SHP77 (cell line): Measurements from ENCODE around the gene GON7.
"Not testable (repeated sequence)": the region's sequence is repeated elsewhere in the genome, so short reads cannot be mapped to it uniquely, and the experiment has no call there.

Experiments used
- DNase-seq, 2 experiments: peaks; one replicate each; lab custom pipeline; 2025; lab: John Stamatoyannopoulos, UW

The GON7 gene

DNA sequence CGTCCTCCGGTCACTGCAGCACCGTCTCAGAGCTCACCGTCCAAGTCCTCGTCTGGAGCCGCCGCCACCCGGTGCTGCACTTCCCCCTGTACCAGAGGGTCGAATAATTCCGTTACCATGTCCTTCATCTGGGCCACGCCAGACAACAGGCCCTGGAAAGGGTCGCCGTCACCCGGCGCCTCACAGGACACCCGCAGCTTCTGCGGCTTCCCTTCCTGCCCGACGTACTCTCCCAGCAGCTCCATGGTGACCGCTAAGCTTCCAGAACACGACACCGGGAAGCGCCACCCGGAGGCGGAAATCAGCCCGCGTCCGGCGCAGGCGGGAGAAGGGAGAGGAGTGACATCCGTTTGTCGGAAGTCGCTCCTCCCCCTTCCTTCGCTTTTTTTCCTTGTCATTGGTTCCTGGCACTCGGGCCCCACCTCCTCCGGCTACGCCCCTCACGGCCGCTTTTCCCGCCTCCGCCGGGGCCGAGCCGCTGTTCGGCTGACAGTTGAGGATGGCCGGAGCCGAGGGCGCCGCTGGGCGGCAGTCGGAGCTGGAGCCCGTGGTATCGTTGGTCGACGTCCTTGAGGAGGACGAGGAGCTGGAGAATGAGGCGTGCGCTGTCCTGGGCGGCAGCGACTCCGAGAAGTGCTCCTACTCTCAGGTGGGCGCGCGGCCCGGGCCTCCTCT lies at the start of gene GON7, which contains the start of gene UBR7:
Gene GON7 (minus strand): TSS at position 273 of the 675 bp plus-strand sequence. CDS start 28 bp downstream, at position 245.
Gene UBR7 (plus strand): TSS at position 464 of the 675 bp plus-strand sequence. CDS start 36 bp downstream, at position 500.
- DNase-seq: peak; percentile 95 to 97

- no peak for DNase-seq
Observed at GRCh38 chr14:93249128-93249831, 42.4 kb upstream of the GON7 start.

DNA sequence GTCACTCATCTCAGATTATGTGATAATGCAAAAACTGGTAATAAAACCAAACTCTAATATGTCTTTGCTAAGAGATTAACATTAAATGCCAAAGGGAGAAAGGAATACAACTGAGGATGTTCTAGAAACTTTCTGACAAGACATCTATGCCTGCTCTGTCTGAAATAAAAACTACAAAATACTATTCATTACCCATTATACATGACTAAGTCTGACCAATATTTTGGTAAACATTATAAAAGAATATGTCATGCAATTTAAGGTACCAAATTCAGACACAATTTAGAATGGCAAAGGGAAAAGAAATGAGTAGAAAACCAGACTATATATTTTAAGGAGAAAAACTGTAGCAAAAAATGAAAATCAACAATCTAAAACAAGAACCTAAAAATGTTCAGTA lies 39.7 kb upstream of the GON7 start:
- DNase-seq: no peak

DNA sequence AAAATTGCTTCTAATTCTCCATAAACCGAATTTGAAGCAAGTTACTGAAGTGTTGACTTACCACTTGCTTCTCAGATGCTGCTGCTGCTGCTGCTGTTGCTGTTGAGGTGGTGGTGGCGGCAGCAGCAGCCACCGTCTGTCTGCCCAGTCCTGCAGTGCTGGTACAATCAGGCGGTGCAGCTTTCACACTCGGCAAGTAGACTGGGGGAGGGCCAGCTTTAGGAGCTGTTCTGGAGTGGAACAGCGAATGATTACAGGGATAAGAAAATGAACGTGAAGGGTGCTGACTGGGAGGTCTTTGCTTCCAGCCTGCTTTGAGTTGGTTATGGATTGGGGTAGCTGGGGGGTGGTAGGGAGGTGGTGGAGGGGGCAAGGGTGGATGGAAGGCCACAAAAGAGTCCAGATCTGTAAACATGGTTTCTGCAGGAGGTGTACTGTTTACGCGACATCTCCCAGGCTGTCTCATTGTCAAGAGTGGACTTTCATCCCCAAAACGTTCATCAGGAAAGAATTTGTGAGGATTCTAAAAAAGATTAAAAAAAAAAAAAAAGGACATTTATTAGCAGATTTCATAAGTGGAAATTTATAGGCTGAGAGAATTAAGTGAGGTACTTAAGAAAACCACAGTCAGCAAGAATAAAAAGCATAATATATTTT lies 39.0 kb upstream of the GON7 start:
- DNase-seq: no peak

GRCh38 chr14:93240678-93241000 lies 33.8 kb upstream of the GON7 start:
- no peak for DNase-seq

- no peak for DNase-seq
Observed at GRCh38 chr14:93239869-93240677, 33.2 kb upstream of the GON7 start.

DNA sequence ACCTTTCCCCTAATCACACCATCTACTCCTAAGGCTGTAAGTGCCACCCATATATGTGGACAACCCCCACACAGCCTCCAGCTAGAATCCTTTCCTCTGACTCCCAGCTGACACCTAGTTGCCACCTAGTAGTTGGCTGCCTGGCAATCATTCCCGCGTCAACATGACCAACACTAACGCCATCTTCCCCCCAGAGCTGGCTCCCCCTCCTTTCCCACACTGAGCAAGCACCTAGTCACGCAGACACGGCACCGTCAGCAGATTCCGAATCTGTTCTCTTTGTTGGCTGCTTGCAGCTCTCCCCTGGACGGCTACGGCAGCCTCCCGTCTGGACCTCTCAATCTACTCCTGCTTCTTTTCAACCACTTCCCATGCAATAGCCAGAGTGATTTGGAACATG lies 27.9 kb upstream of the GON7 start:
- no peak for DNase-seq

- DNase-seq: not testable (repeated sequence)
Observed at GRCh38 chr14:93233078-93233477, 26.2 kb upstream of the GON7 start.

DNA sequence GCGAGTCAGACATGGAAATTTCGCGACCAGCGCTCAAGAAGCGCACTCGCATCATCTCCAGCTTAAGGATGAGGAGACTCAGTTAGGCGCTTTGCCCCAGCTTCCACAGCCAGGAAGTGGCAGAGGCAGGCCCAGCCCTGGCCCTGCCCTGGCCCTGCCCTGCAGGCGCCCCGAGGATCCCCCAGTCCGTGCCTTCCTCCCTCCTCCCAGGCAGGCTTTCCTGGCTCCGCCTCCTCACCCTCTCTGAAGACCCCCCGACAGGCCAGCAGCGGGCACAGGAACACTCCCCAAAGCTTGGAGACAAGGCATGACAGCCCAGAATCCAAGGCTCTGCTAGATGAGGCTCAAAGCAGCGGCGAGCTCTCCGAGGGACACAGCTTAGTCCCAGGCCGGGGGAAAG lies 25.3 kb upstream of the GON7 start:
- no peak for DNase-seq

DNA sequence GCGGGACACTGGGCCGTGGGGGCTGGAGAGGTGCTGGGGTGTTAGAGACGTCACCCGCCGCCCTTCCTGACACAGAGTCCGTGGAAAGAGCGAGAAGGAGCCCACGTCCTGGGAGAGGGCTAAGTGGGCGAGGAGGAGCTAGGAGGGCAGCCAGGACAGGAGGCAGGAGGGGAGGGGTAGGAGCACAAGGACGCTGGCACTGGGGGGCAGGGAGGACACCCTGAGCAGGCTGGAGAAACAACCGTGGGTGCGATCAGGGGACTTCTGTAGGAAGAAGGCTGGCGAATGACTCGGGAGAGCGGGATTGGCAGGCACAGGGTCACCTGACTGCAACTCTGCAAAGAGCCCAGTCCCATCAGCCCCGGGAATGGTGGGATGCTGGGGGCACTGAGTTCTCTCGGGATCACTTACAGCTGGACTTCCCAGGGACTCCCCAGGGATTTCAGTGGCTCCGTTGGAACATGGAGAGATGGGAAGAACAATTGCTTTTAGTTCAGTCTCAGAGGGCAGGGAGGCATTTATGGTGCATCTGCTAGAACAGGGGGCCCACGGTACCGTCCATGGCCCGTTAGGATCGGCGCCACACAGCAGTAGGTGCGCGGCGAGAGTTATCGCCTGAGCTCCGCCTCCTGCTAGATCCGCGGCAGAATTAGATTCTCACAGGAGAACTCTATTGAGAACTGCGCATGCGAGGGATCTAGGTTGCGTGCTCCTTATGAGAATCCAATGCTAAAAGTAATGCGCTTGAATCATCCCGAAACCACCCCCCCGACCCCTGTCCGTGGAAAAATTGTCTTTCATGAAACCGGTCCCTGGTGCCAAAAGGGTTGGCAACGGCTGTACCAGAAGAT lies 24.5 kb upstream of the GON7 start:
- DNase-seq: peak; percentile 2 to 43

- no peak for DNase-seq
Observed at GRCh38 chr14:93230539-93230938, 23.7 kb upstream of the GON7 start.

GRCh38 chr14:93228550-93228949 lies 21.7 kb upstream of the GON7 start:
- no peak for DNase-seq

GRCh38 chr14:93223565-93223964 lies 16.7 kb upstream of the GON7 start:
- no peak for DNase-seq

DNA sequence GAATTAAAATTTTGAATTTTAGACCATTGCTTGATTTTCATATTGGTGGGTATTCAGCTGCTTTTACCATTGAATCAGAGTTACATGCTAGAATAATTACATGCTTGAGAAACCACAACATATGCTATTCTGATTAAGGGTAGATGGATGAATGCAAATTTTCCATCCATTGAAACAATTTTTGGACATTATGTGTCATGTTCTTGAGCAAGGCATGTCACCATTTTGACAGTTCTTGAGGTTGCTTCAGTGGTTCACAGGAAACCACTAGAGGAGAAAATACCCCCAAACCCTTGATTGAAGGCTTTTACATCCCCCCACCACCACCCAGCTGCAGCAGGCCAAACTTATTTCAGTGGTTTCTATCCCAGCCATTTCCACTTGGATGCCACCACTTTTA lies 13.6 kb upstream of the GON7 start:
- DNase-seq: no peak

DNA sequence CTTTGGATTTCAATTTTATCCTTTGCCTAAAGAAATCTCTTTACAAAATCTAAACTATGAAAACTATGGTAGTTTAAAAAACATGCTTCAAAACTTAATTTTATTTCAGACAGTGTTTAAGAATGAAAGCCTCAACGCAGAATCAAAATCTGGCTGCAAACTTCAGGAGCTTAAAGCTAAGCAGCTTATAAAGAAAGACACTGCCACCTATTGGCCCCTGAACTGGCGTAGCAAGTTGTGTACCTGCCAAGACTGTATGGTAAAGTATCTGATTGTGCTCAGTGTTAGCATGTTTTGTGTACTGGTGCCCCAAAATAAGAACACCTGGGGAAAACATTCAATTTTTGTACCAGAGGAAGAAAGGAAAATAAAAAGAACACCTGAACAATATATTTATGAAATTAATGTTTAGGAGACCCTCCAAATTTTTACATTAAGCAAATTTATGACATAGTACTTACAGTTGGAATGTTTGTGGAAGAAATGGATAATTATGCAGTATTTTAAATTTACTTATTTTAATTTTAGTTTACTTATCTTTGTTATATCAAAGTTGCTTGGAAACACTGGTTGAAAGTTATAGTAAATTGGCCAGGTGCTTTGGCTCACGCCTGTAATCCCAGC lies 12.3 kb upstream of the GON7 start:
- DNase-seq: peak; percentile 25 to 56

- no peak for DNase-seq
Observed at GRCh38 chr14:93214598-93214997, 7.7 kb upstream of the GON7 start.

- DNase-seq: no peak
Observed at GRCh38 chr14:93212432-93212831, 5.6 kb upstream of the GON7 start.

- peak; percentile 36 to 47 for DNase-seq
Observed at GRCh38 chr14:93207468-93208308, 823 bp upstream of the GON7 start.

DNA sequence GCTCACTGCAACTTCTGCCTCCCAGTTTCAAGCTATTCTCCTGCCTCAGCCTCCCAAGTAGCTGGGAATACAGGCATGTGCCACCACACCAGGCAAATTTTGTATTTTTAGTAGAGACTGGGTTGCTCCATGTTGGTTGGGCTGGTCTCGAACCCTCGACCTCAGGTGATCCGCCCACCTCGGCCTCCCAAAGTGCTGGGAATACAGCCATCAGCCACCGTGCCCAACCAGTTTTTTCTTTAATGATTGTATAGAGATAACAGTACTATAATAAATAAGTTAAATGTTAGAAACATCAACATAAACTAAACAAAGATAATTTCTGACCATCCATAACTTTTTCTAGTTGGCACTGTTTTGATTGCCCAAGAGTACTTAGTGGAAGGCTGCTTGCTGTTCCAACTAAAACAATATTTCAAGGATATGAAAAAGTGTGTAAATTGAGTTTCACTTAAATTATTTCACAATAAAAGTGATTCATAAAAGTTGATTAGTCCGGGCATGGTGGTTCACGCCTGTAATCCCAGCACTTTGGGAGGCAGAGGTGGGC lies 5.6 kb downstream of the GON7 start:
- no peak for DNase-seq

DNA sequence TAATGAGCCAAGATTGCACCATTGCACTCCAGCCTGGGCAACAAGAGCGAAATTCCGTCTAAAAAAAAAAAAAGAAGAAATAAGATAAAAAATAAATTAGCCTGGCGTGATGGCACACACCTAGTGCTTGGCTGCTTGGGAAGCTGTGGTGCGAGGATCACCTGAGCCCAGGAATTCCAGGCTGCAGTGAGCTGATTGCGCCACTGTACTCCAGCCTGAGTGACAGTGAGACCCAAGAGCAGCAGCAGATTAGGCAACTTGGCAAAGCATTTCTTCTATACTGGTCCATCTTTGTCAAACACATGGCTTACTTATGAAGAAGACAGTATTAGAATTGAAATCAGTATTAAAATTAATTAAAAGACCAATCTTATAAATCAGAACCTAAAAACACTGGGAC lies 6.3 kb downstream of the GON7 start:
- no peak for DNase-seq
